HG03095 (cell line): ENCODE data around the gene ADAD2.
A peak's percentile ranks its signal among the peaks of the same experiment; 100 is the strongest.

Experiments used
- ATAC-seq: cut with Tn5 transposase; IDR thresholded peaks from one replicate; pipeline ENCODE4 v1.9.1; 2021; ENCODE audit warnings: moderate library complexity; ENCODE audit not compliant: unreplicated experiment

ADAD2 gene

DNA sequence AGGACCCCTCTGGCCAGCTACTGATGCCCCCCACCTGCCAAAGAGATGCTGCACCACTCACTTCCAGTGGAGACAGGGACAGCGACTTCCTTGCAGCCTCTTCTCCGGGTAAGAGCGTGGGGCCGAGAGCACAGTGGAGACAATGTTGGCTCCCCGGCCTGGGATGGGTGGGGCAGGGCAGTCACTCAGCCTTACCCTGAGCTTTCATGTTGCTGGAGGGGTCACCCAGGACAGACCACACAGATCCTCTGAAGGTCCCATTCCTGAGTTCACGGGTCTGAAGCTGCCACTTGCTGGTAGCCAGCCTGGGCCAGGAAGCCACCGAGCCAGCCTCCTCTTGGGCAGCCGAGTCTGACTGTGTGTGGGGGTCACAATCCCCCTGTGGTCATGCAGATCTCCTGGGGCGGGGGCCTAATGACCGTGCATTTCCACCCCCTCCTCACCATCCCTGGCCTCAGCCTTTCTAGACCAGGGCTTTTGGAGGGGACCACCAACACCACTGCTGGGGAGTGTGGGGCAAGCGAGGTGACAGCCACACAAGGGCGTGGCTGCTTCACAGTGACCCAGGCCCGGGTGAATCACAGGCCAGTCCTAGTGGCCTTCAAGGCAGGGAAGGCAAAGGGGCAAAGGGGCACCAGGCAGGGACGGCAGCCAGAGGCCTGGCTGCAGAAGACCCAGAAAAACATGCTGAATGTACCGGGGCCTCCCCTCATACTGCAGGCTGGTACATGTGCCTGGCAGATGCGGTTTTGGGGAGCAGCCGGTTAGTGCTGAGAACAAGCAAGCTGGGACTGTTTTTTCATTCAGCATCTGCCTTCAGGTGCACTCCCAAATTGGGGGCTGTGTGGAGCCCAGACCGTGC, 14.5 kb upstream of the ADAD2 start:
- ATAC-seq: no peak

GRCh38 chr16:84177741-84178073, 13.2 kb upstream of the ADAD2 start:
- no peak for ATAC-seq

DNA sequence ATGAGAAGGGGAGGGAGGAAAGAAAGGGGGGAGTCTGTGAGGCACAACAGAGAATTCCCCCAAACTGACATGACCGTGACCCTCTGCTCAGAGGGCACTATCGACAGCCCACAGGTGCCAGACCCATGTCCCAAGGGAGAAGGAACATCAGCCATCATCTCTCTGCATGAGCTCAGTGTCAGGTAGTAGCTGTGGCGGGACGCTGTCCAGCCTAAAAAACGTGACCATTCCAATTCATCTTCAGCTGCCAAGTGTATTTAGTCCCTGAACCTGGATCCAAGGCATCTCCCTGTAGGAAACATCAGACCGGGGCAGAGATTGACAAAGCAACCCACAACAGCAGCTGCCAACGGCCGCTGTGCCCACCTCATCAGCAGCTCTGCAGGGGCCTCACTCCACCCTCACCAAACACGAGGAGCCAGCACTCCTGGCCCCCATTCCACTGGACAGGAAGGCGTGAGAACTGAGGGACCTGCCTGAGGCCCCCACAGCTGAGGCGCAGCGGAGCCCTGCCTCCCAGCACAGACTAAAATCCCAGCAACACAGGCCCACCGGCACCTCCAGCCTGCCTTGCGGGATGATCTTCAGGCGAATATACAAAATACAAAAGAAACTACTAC, 12.7 kb upstream of the ADAD2 start:
- ATAC-seq: no peak

DNA sequence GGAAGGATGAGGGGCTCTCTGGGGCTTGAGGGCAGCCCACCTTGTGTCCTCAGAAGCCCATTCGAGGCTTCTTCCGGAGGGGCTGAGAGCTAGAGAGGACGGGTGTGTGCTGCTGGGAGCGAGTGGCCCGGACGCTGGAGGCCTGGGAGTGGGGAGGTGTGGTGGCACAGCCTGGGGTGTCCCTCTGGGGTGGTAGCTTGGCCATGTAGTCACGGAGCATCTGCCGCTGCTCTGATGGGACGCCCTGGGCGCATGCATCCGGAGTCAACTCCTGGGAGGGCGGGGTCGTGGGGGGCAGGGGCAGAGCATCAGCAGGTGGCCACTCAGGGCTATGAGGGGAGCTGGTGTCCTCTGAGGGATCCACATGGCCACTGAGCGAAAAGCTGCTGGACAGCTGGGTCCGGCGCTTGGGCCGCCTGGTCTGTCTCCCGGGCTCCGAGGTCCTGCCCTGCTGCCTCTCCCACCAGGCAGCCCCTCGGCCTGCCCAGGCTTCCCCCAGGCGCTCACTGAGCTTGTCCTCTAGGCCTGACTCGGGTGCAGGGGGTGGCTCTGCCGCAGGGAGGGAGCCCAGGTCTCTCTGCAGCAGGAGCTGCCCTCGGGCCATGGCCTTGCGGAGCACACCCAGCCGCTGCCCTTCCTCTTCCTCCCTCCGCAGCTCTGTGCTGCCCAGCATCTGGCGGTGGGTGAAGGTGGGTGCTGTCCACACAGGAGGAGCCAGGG, 11.9 kb upstream of the ADAD2 start:
- ATAC-seq: no peak

DNA sequence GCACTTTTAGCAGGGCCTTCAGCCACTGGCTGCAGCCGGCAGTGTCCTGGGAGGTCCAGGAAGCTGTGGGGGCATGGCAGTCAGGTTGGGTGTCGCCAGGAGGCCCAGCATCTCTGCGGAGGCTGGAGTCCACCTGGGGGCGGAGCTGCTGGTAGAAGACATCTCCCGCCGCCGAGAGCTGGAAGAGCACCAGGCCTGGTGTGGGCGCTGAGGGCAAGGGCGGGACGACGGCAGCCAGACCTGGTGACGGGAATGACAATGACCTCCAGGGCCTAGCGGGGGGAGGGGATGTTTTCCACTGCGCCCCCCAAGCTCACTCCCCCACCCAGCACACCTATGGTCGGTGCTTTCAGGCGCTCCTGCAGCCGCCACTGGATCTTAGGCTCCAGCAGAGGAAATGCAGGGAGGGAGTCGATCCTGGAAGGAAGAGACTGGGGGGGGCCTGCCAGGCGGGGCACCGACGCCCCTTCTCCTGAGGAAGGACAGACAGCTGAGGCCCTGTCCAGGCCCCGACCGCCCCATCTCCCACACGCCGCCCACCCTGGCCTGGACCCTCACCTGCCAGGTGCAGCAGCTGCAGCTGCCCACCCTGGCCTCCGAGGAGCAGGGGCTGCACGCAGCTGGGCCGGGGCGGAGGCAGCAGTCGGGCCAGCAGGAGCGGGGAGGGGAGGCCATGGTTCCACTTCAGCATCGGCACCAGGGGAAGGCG, 11.2 kb upstream of the ADAD2 start:
- ATAC-seq: no peak

- ATAC-seq: no peak
Measured at GRCh38 chr16:84180519-84181140, 10.3 kb upstream of the ADAD2 start.

GRCh38 chr16:84181144-84181915, 9.6 kb upstream of the ADAD2 start:
- no peak for ATAC-seq

DNA sequence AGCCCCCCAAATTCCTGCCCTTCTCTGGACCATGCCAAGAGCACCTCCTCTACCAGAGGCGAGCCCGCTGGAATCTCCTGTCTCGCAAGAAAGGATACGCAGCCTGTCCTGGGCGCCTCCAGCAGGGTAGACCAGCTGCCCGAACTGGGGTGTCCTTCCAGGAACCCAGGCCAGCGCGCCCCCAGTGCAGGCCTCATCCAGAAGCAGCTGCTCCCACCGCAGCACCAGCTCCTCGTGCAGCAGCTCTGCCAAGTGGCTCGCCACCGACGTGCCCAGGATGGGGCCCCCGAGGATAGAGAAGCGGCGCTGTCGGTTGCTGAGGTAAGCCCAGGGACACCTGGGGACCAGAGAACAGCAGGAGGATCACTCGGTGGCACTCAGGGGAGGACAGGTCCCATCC, 8.9 kb upstream of the ADAD2 start:
- ATAC-seq: no peak

DNA sequence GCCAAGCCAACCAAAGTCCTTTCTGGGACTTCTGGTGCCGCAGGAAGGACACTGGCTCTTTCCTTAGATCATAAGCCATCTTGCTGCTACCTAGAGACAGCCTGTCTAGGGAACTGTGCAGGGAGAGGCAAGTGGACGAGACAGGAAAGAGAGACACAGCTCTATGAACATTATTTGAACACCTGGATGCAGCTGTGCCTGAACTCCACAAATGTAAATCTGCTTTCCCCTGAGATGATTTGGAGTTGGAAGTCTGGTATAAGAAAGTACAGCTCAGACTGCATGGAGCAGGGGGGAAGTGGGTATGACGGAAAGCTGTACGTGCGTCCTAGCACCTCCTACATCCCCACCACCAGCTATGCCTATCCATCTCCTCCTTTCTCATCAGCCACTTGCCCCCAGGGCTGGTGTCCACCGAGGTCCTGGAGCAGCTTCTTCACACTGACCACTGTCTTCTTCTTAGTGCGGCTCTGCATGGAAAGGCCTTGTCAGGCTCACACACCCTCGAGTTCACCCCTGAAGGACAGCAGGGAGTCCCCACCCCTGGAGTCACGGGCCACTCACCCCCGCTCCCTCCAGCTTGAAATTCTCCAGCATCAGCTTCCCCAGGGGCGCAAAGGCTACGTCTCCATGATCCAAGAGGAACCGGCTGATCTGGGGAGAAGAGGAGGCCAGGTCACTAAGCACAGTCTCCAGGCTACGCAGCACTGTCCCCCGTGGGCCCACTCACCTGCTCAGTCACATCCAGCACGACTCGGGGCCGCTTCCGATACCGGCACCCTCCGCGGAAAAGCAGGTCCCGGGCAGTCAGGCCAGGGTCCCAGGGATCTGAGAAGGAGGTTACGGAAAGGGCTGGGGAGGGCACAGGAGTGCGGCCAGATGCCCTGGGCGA, 8.0 kb upstream of the ADAD2 start:
- no peak for ATAC-seq

DNA sequence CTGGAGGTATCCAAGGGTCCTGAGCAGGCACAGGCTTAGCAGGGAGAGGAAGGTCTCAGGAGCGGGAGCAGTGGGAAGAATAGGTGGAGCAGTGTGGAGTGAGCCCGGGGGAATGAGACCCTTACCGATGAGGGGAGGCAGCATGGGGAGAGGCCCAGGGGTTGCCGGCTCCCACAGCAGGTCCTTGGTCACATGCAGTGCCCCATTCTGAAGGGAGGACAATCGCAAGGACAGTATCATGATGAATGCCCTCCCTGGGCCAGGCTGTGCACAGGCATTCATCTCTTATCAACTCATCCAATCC, 7.4 kb upstream of the ADAD2 start:
- ATAC-seq: no peak

DNA sequence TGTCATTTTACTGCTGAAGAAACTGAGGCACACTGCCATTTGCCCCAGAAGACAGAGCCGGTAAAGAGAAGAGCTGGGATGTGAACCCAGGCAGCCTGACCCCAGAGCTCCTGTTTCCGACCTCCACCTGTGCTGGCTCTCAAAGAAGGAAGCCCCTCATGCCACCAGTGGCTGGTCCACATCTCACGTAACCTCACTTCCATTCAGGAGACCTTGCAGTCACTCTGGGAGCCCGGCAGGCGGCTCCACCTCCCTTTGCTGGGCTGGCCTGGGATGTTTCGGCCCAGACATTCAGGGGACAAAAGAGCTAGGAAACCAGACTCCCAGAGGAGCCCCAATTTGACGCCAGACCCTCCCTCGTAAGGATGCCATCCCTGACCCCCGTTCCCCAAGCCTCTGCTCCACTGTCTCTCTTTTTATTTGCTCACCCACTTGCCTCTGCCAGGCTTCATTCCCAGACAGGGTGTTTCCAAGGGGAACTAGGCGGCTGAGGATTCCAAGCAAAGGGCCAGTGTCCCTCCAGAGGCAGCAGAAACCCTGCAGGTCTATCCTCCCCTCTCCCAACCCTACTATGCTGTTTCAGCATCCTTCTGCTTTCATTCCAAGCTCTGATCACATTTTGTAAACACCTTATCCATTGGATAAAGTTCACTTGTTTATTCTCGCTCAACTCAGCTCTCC, 6.9 kb upstream of the ADAD2 start:
- ATAC-seq: no peak

- ATAC-seq: no peak
Measured at GRCh38 chr16:84184775-84185174, 6.2 kb upstream of the ADAD2 start.

DNA sequence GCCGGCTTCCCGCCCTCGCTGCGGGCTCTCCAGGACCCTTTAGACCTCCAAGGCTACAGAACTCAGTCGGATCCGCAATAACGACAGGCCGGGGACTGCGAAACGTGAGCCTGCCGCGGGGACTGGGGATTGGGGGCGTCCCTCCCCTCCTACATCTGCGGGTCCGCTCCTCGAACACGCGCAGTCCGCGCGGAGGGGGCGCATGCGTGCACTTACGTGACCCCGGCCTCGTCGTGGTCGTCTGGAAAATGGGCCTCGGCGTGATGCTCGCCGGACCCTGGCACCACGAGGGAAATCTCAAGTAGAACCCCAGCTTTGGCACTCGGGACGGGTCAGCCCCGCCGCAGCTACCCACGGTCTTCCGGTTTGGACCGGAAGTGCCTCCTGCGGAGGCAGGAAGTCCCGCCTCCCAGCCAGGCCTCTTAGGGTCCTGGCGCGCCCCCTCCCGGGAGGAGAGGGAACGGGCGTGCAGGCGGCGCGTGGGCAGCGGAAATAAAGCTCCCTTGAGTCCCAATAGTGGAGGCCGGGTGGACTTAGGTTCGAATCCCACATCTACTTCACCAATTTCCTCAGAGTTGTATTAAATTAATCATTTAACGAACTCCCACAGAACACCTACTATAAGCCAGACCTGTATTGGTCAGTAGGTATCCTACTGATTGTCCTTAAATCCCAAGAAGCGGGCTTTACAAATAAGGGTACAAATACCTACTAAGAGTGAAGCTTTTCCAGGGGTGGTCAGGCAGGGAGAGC, 4.1 kb upstream of the ADAD2 start, which contains the start of gene TAF1C:
Gene TAF1C, minus strand, starts transcription at position 373 of the 753 bp plus-strand sequence. CDS start 2,069 bp downstream, outside the sequence.
- ATAC-seq: peak; percentile 91

- no peak for ATAC-seq
Measured at GRCh38 chr16:84191466-84191865, 509 bp downstream of the ADAD2 start.

DNA sequence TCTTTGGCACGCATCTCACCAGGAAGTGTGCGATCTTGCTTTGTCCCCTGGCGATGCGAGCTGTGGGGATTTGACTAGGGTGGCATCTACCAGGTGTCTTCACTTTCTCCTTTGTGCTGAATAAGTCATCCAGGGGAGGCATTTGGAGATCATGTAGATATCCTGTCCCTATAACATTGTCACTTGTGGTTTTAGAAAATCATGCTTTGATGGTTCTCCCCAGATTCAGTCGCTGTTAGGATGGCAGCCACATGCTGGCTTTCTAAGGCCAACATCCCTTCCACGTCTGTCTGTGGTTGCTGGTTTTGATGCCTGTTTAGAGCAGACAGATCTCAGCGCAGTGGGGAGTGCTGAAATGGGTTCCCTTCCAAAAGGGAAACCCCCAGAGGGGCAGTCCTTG, 2.5 kb downstream of the ADAD2 start:
- no peak for ATAC-seq

DNA sequence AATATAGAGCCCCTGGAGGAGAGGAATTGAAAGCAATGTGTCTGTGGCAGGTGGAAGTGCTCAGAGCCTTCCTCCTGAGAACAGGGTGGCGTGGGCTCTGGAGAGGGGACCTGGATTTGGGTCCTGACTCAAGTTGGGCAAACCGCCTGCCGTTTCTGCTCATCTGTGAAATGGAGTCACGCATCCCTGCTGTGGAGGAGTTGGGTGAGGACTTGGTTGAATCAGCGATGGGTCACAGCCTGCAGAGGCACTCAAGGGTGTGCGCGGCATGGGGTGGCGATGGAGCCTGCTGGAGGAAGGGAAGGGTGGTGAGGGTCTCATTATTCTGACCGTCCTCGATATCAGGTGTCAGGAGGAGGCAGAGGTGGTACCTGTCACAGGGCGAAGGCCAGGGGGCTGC, 3.1 kb downstream of the ADAD2 start:
- no peak for ATAC-seq

GRCh38 chr16:84194470-84195200, 3.7 kb downstream of the ADAD2 start:
- no peak for ATAC-seq
